Measurements from ENCODE around the gene AGPAT3.

AGPAT3 gene

GRCh38 chr21:43950936-43951335, 85.9 kb downstream of the AGPAT3 start:
- intact Hi-C loops (cut with DNase I; ENCODE audit: low total_unique reads): no loop called here
- TF ChIP-seq, protein P1, sequence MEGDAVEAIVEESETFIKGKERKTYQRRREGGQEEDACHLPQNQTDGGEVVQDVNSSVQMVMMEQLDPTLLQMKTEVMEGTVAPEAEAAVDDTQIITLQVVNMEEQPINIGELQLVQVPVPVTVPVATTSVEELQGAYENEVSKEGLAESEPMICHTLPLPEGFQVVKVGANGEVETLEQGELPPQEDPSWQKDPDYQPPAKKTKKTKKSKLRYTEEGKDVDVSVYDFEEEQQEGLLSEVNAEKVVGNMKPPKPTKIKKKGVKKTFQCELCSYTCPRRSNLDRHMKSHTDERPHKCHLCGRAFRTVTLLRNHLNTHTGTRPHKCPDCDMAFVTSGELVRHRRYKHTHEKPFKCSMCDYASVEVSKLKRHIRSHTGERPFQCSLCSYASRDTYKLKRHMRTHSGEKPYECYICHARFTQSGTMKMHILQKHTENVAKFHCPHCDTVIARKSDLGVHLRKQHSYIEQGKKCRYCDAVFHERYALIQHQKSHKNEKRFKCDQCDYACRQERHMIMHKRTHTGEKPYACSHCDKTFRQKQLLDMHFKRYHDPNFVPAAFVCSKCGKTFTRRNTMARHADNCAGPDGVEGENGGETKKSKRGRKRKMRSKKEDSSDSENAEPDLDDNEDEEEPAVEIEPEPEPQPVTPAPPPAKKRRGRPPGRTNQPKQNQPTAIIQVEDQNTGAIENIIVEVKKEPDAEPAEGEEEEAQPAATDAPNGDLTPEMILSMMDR (IDR thresholded peaks at IDR 0.05): no peak
- Histone ChIP-seq H3K9me3 (peaks cover 0 to 15% (median 13%) of the 10 kb centered on the region in 3 donors), H3K27me3 (no peaks in the 10 kb centered on the region), H3K27ac (no peak overlapping the region), H3K4me1 (no peaks in the 10 kb centered on the region), H3K4me3 (no peak overlapping the region), H3K36me3 (peaks cover 18 to 28% (median 24%) of the 10 kb centered on the region in 3 donors)
- no peak for DNase-seq

GRCh38 chr21:43951911-43952703, 87.1 kb downstream of the AGPAT3 start:
- no peak overlapping the region for H3K4me3 ChIP-seq
- no peak overlapping the region for H3K27ac ChIP-seq
- H3K27me3 ChIP-seq: no peaks in the 10 kb centered on the region
- TF ChIP-seq, protein P1 (IDR thresholded peaks at IDR 0.05): no peak
- no peak for DNase-seq
- H3K9me3 ChIP-seq: peaks cover 0 to 15% (median 13%) of the 10 kb centered on the region in 3 donors
- intact Hi-C loops (cut with DNase I; ENCODE audit: low total_unique reads): no loop called here
- H3K4me1 ChIP-seq: no peaks in the 10 kb centered on the region
- peaks cover 17 to 24% (median 18%) of the 10 kb centered on the region in 3 donors for H3K36me3 ChIP-seq

DNA sequence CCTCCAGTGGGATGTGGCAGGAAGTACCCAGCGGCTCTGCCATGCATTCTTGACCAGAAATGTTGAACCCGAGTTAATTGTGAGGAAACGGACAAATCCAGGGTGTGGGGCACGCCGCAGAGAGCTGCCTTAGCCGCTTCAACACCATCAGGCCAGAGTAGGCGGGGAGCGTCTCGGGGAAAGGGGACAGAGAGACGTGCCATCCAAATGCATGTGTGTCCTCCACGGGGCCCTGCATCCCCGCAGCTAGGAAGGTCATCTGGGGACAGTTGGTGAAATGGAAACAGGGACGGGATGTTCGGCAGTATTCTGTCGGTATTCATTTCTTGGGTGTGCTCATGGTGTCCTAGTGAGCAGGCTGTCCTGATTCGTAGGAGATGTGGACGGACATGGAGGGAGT, 88.0 kb downstream of the AGPAT3 start:
- intact Hi-C loops (cut with DNase I; ENCODE audit: low total_unique reads): no loop called here
- Histone ChIP-seq H3K4me1 (no peaks in the 10 kb centered on the region), H3K36me3 (peaks cover 11 to 23% (median 13%) of the 10 kb centered on the region in 3 donors), H3K27me3 (no peaks in the 10 kb centered on the region), H3K9me3 (peaks cover 0 to 15% (median 11%) of the 10 kb centered on the region in 3 donors), H3K27ac (no peak overlapping the region), H3K4me3 (no peak overlapping the region)
- TF ChIP-seq, protein P1 (IDR thresholded peaks at IDR 0.05): no peak
- DNase-seq: no peak

DNA sequence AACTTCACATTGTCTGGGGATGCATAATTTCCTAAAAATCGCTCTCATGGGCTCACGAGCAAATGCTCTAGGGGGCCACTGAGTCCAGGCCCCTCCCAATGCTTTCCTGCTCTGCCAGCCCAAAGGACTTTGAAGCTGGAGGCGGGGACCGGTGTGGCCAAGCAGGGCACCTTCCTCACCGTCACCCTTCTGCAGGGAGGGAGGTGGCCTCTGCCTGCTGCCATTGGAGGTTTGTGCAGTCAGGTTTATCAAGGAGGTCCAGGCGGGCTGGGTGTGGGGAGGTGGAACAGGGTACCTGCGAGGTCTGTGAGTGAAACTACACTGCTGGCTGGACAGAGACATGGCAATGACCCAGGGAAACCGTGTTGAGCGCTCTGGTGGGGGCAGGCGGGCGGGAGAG, 89.0 kb downstream of the AGPAT3 start:
- intact Hi-C loops (cut with DNase I; ENCODE audit: low total_unique reads): no loop called here
- H3K27ac ChIP-seq: no peak overlapping the region
- H3K36me3 ChIP-seq: peaks cover 4 to 12% (median 4%) of the 10 kb centered on the region in 3 donors
- no peaks in the 10 kb centered on the region for H3K27me3 ChIP-seq
- DNase-seq: no peak
- peaks cover 0 to 5% (median 4%) of the 10 kb centered on the region in 3 donors for H3K9me3 ChIP-seq
- no peak overlapping the region for H3K4me3 ChIP-seq
- no peaks in the 10 kb centered on the region for H3K4me1 ChIP-seq
- TF ChIP-seq, protein P1 (IDR thresholded peaks at IDR 0.05): no peak

DNA sequence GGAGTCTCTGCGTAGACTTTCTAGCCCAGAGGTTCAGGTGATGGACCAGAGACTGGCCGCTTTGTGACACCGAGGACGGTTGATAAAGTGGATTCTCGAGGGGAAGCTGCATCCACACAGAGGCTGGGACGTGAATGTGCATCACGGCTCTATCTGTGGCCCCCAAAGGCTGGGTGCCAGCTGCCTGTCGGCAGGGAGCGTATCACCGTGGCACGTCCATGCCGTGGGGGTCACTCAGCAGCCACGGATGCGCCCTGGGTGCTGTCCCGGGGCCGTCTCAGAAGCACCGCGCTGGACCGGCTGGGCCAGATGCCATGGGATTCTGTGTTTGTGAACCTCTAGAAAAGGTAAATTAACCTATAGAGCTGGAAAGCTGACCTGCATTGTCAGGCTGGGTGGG, 89.9 kb downstream of the AGPAT3 start:
- intact Hi-C loops (cut with DNase I; ENCODE audit: low total_unique reads): no loop called here
- TF ChIP-seq, protein P1 (IDR thresholded peaks at IDR 0.05): no peak
- H3K4me3 ChIP-seq: no peak overlapping the region
- H3K36me3 ChIP-seq: peaks cover 4 to 11% (median 6%) of the 10 kb centered on the region in 3 donors
- H3K27ac ChIP-seq: no peak overlapping the region
- H3K4me1 ChIP-seq: no peaks in the 10 kb centered on the region
- H3K9me3 ChIP-seq: no peaks in the 10 kb centered on the region
- no peaks in the 10 kb centered on the region for H3K27me3 ChIP-seq
- DNase-seq: peak in 1 of 2 donors; percentile 62
